DND-41 (cell line): Measurements from ENCODE around the gene EIF5B.

Experiments used
- ATAC-seq: fragments of 200-7000 bp; cut with Tn5 transposase; 3 replicates; pipeline ENCODE4 v1.9.1; 2021; ENCODE audit warnings: low read depth; ENCODE audit not compliant: insufficient read depth
- DNase-seq: peaks from one replicate; pipeline ENCODE4 v3.0.0-alpha.2; 2020
- H2AFZ ChIP-seq: 2 replicates; pipeline ENCODE4 v1.6.0; 2012; ENCODE audit warnings: low read depth, low read length
- H3K27ac ChIP-seq: 2 replicates; pipeline ENCODE4 v1.5.1; 2012; ENCODE audit warnings: low read length, inconsistent platforms
- H3K27me3 ChIP-seq: fragments of 200-600 bp; sonication (generic); 2 replicates; pipeline ENCODE4 v1.6.0; 2012; ENCODE audit warnings: low read length, mild to moderate bottlenecking, inconsistent platforms; ENCODE audit not compliant: insufficient read depth, poor library complexity
- H3K36me3 ChIP-seq: 2 replicates; pipeline ENCODE4 v1.5.1; 2012; ENCODE audit warnings: low read length, inconsistent platforms; ENCODE audit not compliant: insufficient read depth
- H3K4me1 ChIP-seq: 2 replicates; pipeline ENCODE4 v1.5.1; 2012; ENCODE audit warnings: mild to moderate bottlenecking, low read length; ENCODE audit not compliant: insufficient read depth
- H3K4me2 ChIP-seq: 2 replicates; pipeline ENCODE4 v1.6.0; 2012; ENCODE audit warnings: mild to moderate bottlenecking, moderate library complexity, low read length, inconsistent platforms; ENCODE audit not compliant: insufficient read depth
- H3K4me3 ChIP-seq, 2 experiments: fragments of 200-600 bp in 1 of 2; shearing (Covaris generic) in 1 of 2; 2 replicates each; pipeline ENCODE4 v1.5.1; 2012 to 2016; ENCODE audit warnings: inconsistent platforms in 2 of 2, low read length in 2 of 2, mild to moderate bottlenecking in 2 of 2, low read depth in 1 of 2, moderate library complexity in 1 of 2
- H3K79me2 ChIP-seq: 2 replicates; pipeline ENCODE4 v1.6.0; 2012; ENCODE audit warnings: low read length, inconsistent platforms; ENCODE audit not compliant: insufficient read depth
- H3K9ac ChIP-seq: 2 replicates; pipeline ENCODE4 v1.6.0; 2012; ENCODE audit warnings: low read depth, mild to moderate bottlenecking, inconsistent platforms, low read length, moderate library complexity
- H3K9me3 ChIP-seq: 2 replicates; pipeline ENCODE4 v1.5.1; 2012; ENCODE audit warnings: low read length, moderate library complexity, mild to moderate bottlenecking, inconsistent platforms; ENCODE audit not compliant: insufficient read depth, severe bottlenecking
- H4K20me1 ChIP-seq: 2 replicates; pipeline ENCODE4 v1.6.0; 2012; ENCODE audit warnings: low read length; ENCODE audit not compliant: insufficient read depth
- EZH2 ChIP-seq: IDR thresholded peaks from 3 replicates; pipeline ENCODE4 v1.6.1; 2012; ENCODE audit warnings: borderline replicate concordance, low read depth, mild to moderate bottlenecking, moderate library complexity, low read length, inconsistent platforms; ENCODE audit not compliant: severe bottlenecking
- TF ChIP-seq, protein P1 (sequence below): IDR thresholded peaks from 2 replicates; pipeline ENCODE4 v1.5.1; 2012; ENCODE audit warnings: borderline replicate concordance, low read length, moderate library complexity, mild to moderate bottlenecking; ENCODE audit not compliant: poor library complexity, severe bottlenecking; ENCODE audit errors: extremely low read depth

The EIF5B gene

DNA sequence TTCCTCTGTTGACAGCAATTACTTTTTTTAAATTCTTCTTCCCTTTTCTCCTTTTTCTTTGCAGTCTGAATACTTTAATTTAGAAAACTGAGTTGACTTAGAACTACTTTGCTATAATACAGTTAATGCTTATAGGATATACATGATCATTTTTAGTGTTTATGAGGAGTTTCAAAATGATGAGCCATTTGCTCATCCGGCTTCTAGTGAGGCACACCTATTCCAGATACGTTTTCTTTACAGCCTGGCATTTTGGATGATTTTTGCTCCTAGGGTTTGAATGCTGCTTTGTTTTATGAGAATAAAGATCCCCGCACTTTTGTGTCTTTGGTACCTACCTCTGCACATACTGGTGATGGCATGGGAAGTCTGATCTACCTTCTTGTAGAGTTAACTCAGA is 52.8 kb downstream of the EIF5B start:
- H3K9me3 ChIP-seq: no peaks in the 10 kb centered on the region
- H3K4me3 ChIP-seq: no peak overlapping the region
- no peaks in the 10 kb centered on the region for H4K20me1 ChIP-seq
- H3K36me3 ChIP-seq: peaks cover 65% of the 10 kb centered on the region
- H2AFZ ChIP-seq: no peak overlapping the region
- no peaks in the 10 kb centered on the region for H3K27me3 ChIP-seq
- no peaks in the 10 kb centered on the region for H3K4me1 ChIP-seq
- TF ChIP-seq, protein P1, sequence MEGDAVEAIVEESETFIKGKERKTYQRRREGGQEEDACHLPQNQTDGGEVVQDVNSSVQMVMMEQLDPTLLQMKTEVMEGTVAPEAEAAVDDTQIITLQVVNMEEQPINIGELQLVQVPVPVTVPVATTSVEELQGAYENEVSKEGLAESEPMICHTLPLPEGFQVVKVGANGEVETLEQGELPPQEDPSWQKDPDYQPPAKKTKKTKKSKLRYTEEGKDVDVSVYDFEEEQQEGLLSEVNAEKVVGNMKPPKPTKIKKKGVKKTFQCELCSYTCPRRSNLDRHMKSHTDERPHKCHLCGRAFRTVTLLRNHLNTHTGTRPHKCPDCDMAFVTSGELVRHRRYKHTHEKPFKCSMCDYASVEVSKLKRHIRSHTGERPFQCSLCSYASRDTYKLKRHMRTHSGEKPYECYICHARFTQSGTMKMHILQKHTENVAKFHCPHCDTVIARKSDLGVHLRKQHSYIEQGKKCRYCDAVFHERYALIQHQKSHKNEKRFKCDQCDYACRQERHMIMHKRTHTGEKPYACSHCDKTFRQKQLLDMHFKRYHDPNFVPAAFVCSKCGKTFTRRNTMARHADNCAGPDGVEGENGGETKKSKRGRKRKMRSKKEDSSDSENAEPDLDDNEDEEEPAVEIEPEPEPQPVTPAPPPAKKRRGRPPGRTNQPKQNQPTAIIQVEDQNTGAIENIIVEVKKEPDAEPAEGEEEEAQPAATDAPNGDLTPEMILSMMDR: no peak
- no peak for TF ChIP-seq EZH2
- H3K4me2 ChIP-seq: no peak overlapping the region
- H3K27ac ChIP-seq: no peak overlapping the region
- no peaks in the 10 kb centered on the region for H3K79me2 ChIP-seq
- no peak for DNase-seq
- H3K9ac ChIP-seq: no peak overlapping the region
- no peak for ATAC-seq

DNA sequence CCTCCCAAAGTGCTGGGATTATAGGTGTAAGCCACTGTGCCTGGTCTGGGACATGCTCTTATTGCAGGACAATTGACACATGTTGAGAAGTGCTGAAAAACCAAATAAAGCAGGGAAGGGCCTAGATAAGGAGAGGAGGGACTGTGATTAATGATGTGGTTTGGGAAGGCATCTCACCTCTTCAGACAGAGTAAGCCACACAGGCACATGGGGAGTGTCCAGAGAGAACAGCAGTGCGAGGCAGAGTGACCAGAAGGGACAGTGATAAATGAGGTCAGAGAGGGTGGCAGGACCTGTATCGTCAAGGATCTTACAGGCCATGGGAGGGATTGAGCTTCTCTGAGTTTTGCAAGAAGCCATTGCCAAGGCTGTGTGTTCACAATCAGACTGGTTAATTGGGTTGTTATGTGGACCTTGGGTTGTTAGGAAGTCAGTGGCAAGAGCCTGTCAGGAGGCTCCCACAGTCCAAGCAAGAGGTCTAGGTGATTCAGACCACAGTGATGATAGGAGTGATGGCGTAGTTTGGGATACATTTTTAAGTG is 58.5 kb downstream of the EIF5B start:
- no peaks in the 10 kb centered on the region for H3K27me3 ChIP-seq
- H3K4me1 ChIP-seq: no peaks in the 10 kb centered on the region
- TF ChIP-seq, protein P1: no peak
- TF ChIP-seq EZH2: no peak
- no peaks in the 10 kb centered on the region for H3K9me3 ChIP-seq
- no peak overlapping the region for H3K4me3 ChIP-seq
- no peak overlapping the region for H2AFZ ChIP-seq
- no peaks in the 10 kb centered on the region for H3K79me2 ChIP-seq
- H3K4me2 ChIP-seq: no peak overlapping the region
- H3K9ac ChIP-seq: no peak overlapping the region
- DNase-seq: no peak
- no peaks in the 10 kb centered on the region for H4K20me1 ChIP-seq
- H3K36me3 ChIP-seq: peaks cover 100% of the 10 kb centered on the region
- ATAC-seq: no peak
- no peak overlapping the region for H3K27ac ChIP-seq

DNA sequence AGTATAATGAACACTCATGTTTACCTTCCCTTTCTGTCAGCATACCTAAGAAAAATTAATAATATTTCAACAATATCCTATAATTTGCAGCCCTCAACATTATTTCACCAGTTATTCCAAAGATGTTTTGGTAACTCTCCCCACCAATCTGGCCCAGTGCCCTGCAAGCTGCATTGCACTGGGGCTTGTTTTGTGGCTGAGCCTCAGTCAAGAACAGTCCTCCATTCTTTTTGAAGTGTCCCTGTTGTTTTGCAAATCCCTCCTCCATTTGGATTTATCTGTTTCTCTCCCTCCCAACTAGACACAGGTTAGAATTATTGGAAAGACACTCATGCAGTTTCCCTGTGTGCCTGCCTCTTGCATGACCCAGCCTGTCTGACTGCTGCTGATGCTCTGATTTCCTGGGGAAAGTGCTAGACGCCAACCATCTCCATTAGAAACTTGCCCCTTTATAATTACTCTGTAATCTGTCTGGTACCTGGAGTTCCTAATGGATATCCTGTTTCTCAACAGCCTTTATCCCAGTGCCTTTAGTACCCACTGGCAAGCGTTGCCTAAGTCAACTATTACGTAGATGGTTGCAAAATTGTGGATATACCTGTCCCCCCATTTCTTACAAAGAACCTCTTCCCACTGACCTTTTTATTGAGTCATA is 60.2 kb downstream of the EIF5B start:
- Histone ChIP-seq H3K9ac (no peak overlapping the region), H3K79me2 (no peaks in the 10 kb centered on the region), H3K36me3 (peaks cover 98% of the 10 kb centered on the region), H4K20me1 (no peaks in the 10 kb centered on the region), H3K27me3 (no peaks in the 10 kb centered on the region), H3K27ac (no peak overlapping the region), H2AFZ (no peak overlapping the region), H3K4me1 (no peaks in the 10 kb centered on the region), H3K9me3 (no peaks in the 10 kb centered on the region), H3K4me3 (no peak overlapping the region), H3K4me2 (no peak overlapping the region)
- no peak for TF ChIP-seq EZH2
- DNase-seq (no peak), ATAC-seq (no peak)

DNA sequence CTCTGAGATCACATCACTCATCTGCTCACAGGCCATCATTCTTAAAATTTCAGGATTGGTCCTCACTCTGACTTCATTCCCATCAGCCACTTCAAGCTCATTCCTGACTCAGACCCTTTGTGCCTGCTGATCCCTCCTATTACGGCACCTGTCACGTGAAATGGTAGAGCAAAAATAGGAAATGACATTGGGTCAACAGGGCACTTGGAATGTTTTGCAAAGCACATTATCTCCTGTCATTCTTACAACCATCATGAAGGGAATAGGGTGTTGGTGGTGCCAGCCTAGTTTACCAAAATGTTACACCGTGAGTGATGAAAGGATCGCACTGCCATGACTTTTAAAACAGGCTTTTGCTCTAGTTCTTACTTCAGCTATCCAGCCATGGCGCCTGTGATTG is 61.1 kb downstream of the EIF5B start:
- Histone ChIP-seq H3K27me3 (no peaks in the 10 kb centered on the region), H3K36me3 (peaks cover 98% of the 10 kb centered on the region), H4K20me1 (no peaks in the 10 kb centered on the region), H3K9me3 (no peaks in the 10 kb centered on the region), H3K4me2 (no peak overlapping the region), H2AFZ (no peak overlapping the region), H3K27ac (no peak overlapping the region), H3K79me2 (no peaks in the 10 kb centered on the region), H3K9ac (no peak overlapping the region), H3K4me3 (no peak overlapping the region), H3K4me1 (no peaks in the 10 kb centered on the region)
- TF ChIP-seq, protein P1: no peak
- TF ChIP-seq EZH2: no peak
- ATAC-seq: no peak
- DNase-seq: no peak
